G401.6 (cell line): Measurements from ENCODE around the gene ALG2.

ENCODE experiments used
- FAIRE-seq: peaks from 2 replicates; lab custom pipeline; 2012; peaks lifted over from hg19 to GRCh38; lab: Jason Lieb, UNC

Gene ALG2

DNA sequence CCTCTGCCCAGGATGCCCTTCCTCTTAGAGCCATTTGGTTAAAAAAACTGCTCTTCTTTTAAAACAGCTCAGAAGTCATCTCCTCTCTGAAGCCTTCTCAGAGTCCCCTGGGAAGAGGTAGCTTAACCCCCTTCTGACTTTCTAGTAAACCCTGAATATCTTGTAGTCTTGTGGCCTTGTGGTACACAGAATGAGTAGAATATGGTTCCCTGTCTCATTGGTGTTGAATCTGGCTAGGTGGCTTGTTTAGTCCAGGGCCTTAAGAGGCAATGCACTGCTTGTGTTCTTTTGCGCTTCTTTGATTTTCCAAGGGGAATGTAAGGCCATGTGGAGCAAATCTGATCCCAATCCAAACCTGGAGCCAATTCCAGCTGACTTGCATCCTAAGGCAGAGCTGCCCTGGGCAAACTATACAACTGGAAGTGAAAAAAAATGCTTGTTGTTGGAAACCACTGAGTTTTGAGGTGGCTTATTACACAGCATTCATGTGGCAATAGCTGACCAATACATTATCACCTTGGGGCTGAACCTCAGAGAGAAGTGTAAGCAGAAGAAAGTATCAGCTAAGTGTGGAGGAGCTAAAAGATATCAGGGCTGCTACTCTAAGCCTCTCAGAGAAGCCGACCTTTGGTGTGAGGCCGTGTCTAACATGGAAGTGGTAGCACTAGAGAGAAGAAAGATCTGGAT lies 31.0 kb downstream of the ALG2 start:
- FAIRE-seq, result no peak

DNA sequence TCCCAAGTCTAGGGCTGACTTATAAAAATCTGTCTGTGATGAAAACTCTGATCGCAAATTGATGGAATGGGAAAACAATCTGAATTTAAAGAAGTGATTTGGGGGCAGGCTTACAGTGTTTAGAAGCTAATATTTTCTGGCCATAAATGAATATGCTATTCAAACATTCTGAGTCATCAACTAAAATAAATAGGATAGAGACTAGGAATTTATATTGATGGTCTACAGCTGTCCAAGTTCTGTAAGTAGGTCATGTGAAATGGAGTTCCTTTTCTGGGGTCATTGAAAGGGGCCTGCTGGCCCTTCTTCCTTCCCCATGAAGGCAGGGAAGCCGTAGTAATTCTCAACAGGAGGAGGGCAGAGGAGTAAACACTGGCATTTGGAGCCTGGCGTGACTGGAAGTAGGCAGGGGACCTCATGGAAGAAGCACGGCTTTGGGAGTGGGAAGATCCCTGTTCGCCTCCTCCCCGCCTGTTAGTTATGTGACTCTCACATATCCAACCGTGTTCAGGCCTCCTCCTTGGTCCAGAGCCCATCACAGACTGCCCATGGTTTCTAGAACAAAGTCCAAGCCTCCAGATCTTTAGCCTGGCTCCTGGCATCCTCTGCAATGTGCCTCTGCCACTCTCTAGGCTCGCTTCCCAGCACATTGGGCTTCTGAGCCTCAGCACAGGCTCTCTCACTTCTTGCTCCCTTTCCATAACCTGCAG lies 31.7 kb downstream of the ALG2 start:
- FAIRE-seq, result no peak

DNA sequence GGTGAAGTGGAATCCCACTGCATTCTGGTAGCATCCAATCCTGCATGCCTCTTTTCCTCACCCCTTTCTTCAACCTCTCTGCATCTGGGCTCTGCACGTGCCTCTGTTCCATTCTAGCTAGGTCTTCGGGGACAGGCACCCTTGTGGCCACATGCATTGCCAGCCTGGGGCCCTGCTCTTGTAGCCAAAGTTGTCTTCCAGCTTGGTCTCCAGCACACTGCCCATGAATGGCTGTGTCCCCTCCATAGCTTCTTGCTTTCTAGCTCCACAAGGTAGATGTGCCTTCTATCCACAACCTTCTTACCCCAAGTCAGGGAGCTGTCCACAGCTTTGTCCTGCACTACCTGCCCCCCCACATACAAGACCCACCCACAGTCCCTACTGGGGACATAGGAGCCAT lies 32.6 kb downstream of the ALG2 start:
- FAIRE-seq, result no peak

DNA sequence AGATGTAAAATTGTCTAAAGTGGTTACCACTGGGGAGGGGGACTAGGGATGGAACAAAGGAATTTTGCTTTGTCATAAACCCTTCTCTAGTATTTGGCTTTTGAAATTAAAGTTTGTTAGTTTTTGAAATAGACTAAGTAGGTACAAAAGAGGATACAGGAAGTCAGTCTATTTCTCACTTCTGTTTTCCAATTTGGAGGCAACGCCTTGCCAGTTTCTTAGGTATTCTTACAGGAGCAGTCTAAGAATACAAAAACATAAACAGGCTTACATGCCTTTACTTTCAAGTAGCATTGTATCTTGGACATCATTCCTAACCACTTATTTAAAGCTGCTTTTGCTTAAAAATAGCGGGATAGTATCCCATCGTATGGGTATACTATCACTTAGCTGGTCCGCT lies 34.4 kb downstream of the ALG2 start:
- no peak for FAIRE-seq

DNA sequence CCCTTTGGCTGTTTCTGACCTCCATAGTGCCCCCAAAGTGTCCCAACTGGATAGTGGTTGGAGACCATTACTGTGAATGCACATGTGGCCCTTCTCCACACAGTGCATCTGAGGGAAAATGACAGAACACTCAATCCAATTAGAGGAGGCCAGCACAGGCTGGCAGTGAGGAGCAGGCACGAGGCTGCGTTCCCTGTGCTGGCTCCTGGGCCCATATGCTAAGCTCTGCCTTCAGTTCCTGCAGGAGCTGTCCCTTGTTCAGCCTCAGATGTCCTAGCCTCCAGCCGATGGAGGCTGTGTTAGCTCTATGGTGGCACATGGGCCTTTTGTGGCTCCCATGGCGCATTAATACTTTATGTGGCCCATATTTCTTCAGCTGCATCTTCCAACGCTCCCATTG lies 35.8 kb downstream of the ALG2 start:
- no peak for FAIRE-seq

DNA sequence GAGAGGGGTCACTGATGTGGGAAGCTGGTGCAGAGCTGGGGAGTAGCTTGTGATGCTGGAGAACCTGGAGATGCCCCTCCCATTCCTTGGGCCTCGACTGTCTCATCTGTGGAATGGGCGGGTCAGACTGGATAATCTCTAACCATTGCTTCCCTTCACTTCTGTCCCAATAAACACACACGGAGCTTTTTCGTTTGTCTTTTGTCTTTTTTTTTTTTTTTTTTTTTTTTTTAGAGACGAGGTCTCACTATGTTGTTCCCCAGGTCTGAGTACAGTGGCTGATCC lies 36.5 kb downstream of the ALG2 start:
- no peak for FAIRE-seq

DNA sequence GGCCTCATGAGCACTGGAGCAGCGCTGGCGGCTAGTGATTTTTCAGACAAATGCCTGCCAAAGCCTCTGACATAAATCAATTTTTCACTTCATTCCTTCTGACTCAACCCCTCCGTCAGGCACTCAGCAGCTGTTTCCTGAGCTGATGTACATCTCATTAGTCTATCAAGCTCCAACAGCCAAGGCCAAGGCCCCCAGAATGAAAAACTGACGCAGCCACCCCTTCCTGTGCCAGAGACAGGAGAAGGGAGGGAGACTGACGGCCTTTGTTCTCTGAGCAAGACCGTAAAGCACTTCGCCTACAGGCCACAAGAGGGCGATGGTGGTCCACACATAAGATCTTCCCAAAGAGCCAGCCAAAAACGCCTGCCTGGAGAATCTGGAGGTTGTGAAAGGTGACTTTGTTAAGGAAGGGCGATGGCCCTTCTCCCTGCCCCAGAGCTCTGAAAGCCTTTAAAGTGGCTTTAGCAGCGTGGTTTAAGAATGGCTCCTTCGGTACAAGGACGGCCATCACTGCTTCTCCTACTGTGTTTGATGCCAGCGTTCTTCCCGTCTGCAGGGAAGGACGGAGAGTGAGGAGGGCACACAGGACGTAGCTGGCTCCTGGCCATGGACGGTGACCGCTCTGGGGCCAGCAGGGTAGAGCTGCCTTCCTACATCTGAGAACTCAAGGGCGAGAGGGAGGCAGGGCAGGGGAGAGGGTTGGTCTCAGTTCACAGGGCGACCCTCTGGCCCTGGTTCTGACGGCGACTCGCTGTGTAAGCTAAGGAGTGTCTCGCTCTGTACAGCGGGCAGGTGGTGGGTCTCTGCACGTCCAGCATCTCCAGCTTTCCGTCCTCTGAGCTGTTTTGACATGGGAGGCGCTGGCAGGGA lies 37.0 kb downstream of the ALG2 start:
- no peak for FAIRE-seq

DNA sequence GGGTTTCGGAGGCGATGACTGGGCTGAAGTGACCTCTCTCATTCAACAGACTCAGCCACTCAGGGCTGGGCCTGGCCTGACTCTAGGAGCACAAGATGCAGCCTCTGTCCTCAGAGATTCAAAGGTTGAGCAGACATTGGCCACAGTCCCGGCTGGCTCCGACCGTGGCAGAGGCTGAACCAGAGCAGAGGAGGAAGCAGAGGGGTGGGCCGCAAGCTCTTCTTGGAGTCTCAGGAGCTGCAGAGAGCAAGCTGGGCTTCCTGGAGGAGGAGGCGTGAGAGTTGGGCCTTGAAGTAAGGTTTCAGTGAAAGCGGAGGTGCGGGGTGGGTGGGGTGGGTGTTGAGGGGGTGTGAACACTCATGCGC lies 37.6 kb downstream of the ALG2 start:
- no peak for FAIRE-seq

DNA sequence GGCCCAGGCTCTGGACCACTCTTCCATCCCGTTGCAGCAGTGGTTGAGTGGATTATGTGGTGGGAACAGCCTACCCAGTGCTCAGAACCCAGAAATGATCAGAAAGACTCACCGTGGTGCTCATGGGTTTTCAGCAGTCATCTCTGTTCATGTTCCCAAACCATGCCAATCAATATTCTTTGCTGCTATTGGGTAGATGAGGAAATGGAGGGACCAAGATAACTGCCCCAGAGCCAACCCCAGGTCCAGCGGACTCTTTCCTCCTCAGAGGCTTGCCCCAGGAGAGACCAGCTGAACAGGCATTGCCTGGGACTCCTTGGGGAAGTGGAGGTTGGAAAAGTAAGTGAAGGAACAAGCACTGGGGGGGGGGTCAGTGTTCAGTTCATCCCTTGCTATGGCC lies 38.1 kb downstream of the ALG2 start:
- FAIRE-seq, result no peak

DNA sequence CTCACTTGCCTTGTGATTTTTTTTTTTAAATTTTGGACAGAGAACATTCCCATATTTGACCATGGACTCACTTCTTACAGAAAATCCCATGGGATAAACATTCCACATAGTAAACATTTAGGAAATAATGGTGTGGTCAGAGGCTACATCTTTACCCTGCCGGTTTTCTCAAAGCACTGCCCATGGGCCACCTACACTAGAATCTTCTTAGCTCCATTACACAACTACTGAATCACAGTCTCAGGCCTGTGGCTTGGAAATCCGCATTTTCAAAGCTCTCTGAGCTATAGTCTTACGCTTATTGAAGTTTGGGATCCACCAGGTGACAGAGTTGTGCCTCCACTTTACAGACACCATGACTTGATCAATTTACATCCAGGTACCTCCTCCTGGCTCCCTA lies 39.4 kb downstream of the ALG2 start:
- FAIRE-seq, result no peak

DNA sequence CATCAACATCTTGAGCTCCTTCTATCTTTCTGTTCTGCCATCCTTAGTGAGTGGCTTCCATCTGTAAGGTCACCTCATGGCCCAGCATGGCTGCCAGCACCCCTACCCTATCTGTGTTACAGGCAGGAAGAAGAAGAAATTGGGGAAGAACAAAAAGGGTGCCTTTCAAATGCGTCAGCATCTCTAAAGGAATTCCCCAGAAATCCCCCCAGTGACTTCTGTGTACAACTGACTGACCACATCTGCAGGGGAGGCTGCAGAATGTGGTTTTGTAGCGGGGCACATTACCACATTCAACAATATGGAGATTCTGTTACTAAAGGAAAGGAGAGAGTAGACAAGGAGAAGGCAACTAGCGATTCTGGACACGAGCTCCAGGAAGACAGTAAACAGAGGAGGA lies 40.1 kb downstream of the ALG2 start:
- no peak for FAIRE-seq

DNA sequence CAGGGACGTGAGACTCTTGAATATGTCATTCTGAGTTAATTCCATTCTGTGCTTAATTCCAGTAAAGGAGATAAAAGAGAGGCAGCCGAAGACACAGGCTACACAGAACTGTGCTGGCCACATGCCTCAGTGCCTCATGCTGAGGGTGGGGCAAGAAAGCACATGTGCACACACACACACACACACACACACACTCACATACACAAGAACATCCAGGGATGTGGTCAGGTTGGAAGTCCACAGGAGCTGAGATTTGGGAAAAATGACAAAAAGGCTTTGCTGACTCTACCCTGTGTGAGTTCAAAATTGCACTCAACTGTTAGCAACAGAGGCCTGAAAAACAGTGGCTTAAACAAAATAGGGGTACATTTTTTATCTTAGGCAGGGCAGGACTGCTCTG lies 40.5 kb downstream of the ALG2 start:
- no peak for FAIRE-seq

DNA sequence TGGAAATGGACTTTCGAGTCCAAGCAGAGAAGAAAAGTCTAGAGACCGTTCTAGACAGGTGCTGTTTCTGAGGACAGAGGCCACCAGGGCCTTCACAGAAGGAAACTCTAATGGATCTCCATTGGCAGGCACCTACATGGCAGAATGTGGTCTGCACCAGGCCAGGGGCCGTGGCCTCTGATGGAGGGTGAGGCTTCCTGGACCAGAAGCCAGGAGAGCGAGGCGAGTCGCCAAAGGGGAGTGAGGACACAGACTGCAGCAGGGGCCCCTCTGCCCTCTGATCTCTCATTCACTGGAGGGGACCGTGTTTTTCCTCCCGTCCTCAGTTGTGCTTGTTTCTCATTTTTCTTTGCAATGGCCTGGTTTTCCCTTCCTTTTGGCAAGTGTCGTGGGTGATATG lies 41.1 kb downstream of the ALG2 start:
- no peak for FAIRE-seq

DNA sequence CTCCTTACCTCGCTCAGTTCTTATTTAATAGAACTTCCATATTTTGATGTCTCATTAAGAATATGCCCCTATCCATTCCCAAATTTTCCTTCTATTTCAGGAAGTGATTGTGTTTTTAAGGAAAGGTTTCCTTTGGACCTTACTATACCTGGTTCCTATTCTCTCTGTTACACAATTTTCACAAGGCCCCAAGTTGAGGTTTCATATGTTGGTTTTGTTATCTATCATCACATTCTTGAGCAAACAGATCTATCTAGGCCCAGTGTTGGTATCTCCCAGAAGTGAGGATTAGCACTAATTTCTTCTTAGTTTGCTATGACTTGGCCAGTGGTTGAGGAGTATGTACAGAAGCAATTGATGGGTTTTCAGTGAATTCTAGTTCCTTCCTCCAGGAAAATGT lies 41.5 kb downstream of the ALG2 start:
- FAIRE-seq, result no peak

DNA sequence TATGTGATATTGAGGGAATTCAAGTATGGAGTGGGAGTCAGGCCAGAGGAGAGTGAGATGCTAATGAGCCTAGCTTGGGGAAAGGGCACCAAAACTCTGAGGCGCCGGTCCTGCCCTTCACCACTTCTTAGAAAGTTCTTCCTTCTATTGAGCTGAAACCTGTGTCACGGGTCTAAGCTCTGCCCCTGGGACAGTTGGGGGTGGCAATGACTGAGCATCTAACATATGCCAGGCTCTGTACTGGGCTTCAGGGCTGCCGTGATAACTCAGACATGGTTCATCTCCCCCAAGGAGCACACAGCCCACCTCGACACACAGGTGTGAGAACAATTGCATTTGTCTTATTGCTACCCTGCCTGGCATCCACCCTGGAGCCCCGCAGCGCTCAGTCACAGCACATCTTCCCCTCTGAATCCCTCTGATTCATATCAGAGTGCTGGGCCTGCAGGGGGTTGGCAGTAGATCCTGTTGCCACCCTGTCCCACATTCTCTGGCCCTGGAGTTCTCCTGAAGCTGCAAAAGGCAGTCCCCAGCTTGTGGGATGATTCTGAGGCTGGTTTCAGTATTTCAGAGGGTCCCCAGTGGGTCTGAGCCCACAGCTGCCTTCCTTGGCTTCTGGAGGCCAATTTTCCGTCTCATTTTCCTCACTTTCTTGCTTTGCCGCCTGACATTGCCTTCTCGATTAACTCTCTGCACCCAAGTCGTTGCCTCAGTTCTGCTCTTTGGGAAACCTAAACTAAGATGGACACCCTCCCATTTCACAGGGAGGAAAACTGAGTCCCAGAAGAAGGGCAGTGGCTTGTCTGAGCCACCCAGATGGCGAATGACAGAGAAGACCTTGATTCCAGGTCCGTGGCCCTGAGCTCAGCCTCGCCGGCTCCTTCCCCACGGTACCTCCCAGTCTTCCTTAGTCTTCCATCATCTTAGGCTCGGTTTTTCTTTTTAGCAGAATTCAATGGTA lies 42.5 kb downstream of the ALG2 start:
- FAIRE-seq, result no peak

DNA sequence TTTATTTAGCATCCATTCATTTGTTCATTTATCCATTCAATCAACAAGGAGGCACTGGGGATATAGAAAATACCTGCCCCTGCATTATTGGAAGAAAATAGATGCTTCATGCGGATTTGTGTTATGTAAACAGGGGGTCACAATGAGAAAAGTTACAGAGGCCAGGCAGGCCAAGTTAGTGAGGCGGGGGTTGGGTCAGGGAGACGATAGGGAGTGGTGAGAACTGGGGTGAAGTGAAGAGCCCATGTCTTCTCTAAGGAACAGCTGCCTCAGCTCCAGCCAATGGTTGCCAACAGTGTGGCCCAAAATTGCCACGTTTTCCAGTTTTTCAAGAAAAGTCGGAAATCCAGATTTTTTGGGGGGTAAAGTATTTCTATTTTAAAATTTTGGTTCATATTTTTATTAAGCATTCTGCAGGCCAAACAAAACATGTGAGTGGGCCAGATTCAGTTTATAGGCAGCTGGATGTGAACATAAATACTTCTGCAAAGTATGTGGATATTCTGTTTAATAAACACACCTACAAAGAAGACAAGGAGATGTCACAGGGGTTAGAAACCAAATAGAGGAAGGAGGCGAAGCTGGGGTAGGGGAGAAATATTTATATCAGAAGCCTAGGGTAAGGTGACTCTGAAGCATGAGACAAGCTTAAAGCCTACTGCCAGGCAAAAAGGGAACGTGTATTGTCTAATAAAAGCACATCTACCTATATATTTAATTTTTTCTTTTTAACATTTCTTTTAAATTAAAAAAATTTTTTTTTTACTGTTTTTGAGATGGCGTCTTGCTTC lies 44.0 kb downstream of the ALG2 start:
- no peak for FAIRE-seq

DNA sequence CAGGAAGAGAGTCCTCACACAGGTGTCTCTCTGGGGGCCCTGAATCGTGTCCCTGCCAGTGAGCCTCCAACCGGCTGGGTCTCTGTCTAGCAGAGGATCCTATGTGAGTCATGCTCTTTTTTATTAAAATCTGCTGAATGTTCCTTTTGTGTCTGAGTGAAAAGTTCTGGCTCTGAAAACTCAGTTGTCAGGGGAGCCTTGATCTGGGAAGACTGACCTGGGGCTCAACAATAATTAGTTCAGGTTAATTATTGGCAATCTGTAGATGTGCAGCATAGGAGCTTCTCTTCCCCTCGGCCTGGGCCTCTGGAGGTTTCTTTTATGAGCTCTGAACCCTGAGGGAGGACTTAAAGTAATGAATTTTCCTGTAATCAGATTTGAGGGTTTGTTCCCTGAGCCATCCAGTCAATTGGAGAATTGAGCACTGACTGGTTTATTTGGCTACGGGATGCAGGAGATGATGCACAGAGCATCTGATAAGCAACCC lies 45.2 kb downstream of the ALG2 start:
- FAIRE-seq, result no peak

DNA sequence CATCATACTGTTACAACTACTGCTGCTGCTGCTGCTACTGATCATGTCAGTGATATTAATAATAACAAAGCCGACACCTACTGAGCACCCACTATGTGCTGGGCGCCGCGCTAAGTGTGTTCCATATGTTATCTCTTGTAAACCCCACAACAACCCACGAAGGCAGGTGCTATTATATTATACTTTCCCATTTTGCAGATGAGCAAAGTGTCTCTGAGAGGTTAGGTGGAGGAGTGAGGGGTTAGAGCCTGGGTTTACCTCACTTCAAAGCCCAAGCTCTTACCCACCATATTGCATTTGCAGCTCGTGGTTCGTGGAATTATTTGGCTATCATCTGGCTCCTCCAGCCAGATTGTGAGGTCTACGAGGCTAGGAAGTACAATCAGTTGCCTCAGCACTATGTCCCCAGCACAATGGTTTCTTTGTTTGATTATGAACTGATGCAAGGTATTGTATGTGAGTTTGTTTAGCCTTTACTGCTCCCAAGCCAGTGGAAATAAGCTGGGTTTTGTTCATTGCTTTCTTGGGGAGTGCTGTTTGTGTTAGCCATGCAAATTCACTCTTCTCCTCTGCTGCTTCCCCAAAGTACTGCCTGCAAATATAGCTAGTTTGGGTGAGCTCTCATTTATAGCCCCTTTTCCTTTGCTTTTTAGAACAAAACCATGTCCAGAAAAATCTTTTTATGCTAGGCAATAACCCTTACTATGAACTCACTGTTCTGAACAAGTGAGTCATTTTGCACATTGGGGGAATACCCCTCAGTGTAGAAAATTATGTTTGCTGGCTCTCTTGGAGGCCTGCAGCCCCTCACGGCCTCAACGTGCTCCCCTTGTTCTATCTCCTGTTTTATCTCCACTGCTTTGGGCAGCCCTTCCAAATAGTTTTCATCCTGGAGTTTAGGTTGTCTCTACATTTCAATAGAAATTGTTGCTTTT lies 47.9 kb downstream of the ALG2 start:
- no peak for FAIRE-seq

DNA sequence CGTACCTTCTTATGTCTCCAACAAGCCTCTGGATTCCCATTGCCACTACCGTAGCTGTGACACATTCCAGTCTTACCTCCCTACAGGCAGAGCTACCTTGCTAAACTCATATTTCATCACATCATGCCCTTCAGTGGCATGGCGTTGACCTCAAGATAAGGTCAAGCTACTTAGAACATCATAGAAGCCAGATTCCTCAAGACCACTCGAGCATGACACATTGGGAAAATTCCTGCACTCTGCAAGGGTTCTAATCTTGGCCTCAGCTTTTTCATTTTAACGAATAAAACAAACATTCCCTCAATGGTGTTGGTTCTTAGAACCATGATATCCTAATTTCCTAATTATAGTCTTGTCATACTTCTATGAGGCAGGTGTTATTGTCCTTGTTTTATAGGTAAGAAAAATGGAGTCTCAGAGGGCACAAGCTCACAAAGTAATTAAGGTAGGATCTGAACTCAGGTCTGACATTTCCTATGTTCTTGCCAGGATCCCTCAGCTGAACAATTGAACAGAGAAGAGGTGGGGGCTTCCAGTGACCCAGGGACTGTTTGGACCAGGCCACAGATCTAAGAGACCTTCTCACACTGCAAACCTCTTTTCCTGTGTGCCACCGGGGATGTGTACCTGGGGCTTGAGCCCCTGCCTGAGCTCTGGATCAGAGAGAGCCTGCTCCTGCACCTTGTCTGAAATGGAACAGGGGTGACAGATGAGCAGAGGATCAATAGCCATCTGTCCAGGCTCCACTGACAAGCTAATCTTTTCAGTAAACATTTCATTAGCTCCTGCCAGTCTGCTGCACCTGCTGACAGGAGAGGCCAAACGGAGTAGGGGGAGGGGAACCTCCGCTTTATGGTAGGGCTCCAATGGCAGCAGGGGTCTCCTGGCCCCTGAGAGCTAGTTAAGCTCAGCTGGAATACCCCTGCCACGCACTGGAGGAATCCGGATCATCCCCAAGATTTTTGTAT lies 49.3 kb downstream of the ALG2 start:
- FAIRE-seq, result no peak
